NCI-H345 treated with DMSO at 0.1 percent for 48 hours (cell line): Measurements from ENCODE around the gene RAP1GDS1.

Experiments
- DNase-seq: peaks from one replicate; lab custom pipeline; 2025; ENCODE audit not compliant: unreplicated experiment; lab: John Stamatoyannopoulos, UW

Gene RAP1GDS1

GRCh38 chr4:98260579-98261404, at the start of gene RAP1GDS1:
RAP1GDS1 (plus strand) TSS chr4:98261384; CDS start chr4:98261566, 182 bp downstream.
- DNase-seq = peak; percentile 69

- DNase-seq = no peak
These were observed 38.9 kb upstream of the RAP1GDS1 start for GRCh38 chr4:98222306-98222705.

GRCh38 chr4:98226396-98226795, 34.8 kb upstream of the RAP1GDS1 start:
- DNase-seq = no peak

GRCh38 chr4:98230961-98231360, 30.2 kb upstream of the RAP1GDS1 start:
- DNase-seq = no peak

- DNase-seq = no peak
These were observed 29.0 kb upstream of the RAP1GDS1 start for GRCh38 chr4:98232202-98232601.

GRCh38 chr4:98237204-98237603, 24.0 kb upstream of the RAP1GDS1 start:
- no peak for DNase-seq

GRCh38 chr4:98242063-98242462, 19.1 kb upstream of the RAP1GDS1 start:
- no peak for DNase-seq

- no peak for DNase-seq
These were observed 18.6 kb upstream of the RAP1GDS1 start for GRCh38 chr4:98242538-98242937.

- no peak for DNase-seq
These were observed 16.0 kb upstream of the RAP1GDS1 start for GRCh38 chr4:98245226-98245625.

- no peak for DNase-seq
These were observed 12.2 kb upstream of the RAP1GDS1 start for GRCh38 chr4:98248934-98249333.

- no peak for DNase-seq
These were observed 11.4 kb upstream of the RAP1GDS1 start for GRCh38 chr4:98249831-98250230.

GRCh38 chr4:98253499-98253898, 7.7 kb upstream of the RAP1GDS1 start:
- no peak for DNase-seq

- peak; percentile 18 for DNase-seq
These were observed 1.1 kb upstream of the RAP1GDS1 start for GRCh38 chr4:98260047-98260578.

- DNase-seq = peak; percentile 67
These were observed 464 bp downstream of the RAP1GDS1 start for GRCh38 chr4:98261405-98262291.

GRCh38 chr4:98262431-98262830, 1.2 kb downstream of the RAP1GDS1 start:
- no peak for DNase-seq

GRCh38 chr4:98267498-98267897, 6.3 kb downstream of the RAP1GDS1 start:
- no peak for DNase-seq

GRCh38 chr4:98275145-98275544, 14.0 kb downstream of the RAP1GDS1 start:
- no peak for DNase-seq

- DNase-seq = no peak
These were observed 22.3 kb downstream of the RAP1GDS1 start for GRCh38 chr4:98283219-98284189.

- no peak for DNase-seq
These were observed 23.5 kb downstream of the RAP1GDS1 start for GRCh38 chr4:98284640-98285046.

- DNase-seq = no peak
These were observed 24.5 kb downstream of the RAP1GDS1 start for GRCh38 chr4:98285676-98286075.
